GM21528 (cell line): ENCODE results near the gene USP53.
A peak's percentile ranks its signal among the peaks of the same experiment; 100 is the strongest.
"Not testable (repeated sequence)": the region's sequence is repeated elsewhere in the genome, so short reads cannot be mapped to it uniquely, and the experiment has no call there.

Source experiments
- ATAC-seq: cut with Tn5 transposase; IDR thresholded peaks from one replicate; pipeline ENCODE4 v1.9.1; 2021; ENCODE audit warnings: mild to moderate bottlenecking, moderate library complexity; ENCODE audit not compliant: unreplicated experiment, low FRiP score

Gene USP53

DNA sequence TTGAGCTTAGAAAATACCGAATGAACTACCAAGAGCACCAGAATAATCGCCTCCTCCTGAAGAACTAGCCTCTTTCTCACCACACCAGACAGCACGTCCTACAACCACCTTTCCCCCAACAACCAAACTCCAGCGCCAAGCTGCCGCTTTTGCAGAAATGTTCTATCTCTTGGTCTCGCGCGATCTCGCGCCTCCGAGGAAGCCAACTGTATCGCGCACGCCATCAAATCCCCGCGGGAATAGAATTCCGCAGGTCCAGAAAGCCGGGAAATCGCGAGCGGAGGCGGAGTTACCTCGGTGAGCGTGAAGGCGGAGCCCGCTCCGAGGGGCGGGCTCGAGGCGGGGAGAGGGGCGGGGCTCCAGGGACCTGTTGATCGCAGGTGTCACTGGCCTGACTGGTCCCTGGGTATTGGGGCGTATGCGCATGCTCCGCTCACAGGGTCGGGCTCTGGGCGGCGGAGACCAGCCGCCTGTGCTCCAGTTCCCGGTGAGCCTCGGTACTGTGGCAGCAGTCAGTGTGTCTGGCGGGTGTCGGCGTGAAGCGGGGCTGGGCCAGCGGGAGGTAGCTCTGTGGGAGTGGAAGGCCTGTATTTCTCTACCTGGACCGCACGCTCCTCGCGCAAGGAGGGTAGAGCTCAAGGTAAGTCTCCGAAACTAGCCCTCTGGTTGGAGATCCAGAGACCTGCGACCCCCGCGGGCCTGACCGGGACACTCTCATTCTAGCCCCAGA, at the start of gene USP53:
Gene USP53 (plus strand): TSS at position 480 of the 730 bp plus-strand sequence. CDS start 27,047 bp downstream, outside the sequence.
- peak; percentile 95 for ATAC-seq

DNA sequence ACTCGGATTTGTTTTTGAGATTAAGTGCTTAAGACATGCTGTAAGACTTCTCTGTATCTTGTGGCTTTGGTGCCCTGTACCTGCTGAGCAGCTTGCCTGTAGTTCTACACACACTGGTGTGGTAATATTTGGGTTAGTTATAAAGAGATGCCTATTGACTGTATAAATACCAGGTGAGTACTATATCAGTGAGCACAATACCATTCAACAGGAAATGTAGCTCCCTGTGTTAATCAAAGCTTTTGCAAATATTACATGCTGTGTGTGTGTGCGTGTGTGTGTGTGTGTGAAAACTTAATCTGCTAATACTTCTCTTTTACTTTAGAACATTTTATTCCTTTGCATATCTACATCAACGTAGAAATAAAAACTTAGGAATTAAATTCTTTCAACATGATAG, 46.7 kb upstream of the USP53 start:
- ATAC-seq: no peak

DNA sequence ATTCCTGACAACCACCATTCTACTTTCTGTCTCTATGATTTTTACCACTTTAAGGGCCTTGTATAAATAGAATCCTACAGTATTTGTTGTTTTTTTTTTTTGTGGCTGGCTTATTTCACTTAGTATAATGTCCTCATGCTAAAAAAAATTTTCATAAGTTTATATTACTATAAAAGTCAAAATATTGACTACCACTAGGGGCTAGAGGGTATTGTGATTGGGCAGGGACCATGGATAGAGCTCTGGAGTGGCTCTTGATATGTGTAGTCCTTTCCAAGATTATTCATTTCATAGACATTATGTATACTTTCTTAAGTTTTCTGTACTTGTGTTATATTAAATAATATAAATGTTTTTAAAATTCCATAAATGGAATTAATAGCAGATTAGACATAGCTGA, 42.3 kb upstream of the USP53 start:
- no peak for ATAC-seq

DNA sequence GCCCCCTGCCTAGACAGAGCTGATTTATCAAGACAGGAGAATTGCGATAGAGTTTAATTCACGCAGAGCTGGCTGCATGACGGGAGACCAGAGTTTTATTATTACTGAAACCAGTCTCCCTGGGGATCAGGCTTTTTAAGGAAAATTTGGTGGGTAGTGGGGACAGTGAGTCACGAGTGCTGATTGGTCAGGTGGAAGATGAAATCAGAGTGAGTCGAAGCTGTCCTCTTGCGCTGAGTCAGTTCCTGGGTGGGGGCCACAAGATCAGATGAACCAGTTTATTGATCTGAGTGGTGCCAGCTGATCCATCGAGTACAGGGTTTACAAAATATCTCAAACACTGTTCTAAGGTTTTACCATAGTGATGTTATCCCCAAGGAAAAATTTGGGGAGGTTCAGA, 40.3 kb upstream of the USP53 start:
- ATAC-seq: no peak

DNA sequence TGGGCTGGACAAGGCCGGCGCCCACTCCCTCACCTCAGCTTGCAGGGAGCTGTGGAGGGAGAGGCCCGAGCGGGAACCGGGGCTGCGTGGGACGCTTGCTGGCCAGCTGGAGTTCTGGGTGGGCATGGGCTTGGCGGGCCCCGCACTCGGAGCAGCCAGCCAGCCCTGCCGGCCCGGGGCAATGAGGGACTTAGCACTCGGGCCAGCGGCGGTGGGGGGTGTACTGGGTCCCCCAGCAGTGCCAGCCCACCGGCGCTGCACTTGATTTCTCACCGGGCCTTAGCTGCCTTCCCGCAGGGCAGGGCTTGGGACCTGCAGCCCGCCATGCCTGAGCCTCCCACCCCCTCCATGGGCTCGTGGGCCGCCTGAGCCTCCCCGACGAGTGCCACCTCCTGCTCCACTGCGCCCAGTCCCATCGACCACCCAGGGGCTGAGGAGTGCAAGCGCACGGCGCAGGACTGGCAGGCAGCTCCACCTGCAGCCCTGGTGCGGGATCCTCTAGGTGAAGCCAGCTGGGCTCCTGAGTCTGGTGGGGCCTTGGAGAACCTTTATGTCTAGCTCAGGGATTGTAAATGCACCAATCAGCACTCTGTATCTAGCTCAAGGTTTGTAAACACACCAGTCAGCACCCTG, 38.7 kb upstream of the USP53 start:
- ATAC-seq: not testable (repeated sequence)

DNA sequence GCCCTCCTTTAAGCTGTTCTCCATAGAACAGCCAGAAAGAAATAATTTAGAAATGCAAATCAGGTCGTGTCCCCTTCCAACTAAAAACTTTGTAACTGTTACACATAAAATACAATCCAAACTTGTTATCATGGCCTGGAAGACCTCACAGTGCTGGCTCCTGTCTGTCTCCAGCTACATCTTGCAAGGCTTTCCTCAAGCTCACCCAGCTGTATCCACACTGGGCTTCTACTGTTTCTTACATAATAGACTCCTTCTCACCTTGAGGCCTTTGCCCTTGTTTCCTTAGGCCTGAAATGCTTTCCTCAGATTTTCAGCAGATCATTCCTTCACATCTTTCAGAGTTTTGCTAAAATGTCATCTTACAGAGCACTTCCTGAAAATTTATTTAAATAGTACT, 33.5 kb upstream of the USP53 start:
- ATAC-seq: no peak

DNA sequence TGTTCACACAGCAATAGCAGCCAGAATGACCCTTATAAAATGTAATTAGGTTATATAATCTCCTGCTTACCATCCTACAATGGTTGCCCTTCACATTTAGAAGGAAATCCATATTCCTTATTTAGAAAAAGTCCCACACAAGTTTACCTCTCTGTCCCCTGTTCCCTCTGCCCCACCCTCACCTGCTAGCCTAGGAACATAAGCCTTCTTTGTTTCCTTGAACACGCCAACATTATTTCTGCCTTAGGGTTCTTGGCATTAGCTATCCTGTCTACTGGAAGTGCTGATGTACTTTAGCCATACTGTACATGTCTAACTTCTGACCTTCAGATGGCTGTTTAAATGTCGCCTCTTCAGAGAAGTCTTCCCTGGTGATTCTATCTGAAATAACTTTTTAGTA, 28.4 kb upstream of the USP53 start:
- no peak for ATAC-seq

DNA sequence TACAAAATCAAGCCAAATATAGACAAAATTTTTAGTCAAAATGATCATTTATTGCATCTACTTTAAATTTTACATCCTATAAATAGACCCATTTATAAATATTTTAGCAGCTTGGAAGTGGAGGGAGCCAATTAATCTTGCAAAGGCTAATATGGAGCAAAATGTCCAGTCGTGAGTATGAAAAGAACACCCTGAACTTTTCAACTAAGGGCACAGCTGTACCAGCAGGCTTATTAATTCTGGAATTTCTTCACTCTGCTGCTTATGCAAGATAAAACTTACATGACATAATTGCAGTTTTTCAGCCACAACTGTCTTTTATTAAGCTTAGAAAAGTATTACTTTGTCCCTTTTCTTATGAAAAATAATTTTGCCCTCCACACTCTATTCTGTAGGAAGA, 22.9 kb upstream of the USP53 start:
- ATAC-seq: no peak

DNA sequence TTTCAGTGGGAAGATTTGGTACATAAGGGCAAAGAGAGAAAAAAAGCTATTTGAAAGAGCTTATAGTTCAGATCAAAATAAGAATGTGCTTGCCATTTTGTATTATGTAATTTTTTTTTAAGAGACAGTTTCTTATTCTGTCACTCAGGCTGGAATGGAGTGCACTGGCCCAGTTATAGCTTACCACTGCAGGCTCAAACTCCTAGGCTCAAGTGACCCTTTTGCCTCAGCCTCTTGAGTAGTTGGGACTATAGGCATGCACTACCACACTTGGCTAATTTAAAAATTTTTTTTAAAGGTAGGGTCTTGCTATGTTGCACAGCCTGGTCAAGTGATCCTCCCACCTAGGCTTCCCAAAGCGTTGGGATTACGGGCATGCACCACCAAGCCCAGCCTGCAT, 22.2 kb upstream of the USP53 start:
- no peak for ATAC-seq

DNA sequence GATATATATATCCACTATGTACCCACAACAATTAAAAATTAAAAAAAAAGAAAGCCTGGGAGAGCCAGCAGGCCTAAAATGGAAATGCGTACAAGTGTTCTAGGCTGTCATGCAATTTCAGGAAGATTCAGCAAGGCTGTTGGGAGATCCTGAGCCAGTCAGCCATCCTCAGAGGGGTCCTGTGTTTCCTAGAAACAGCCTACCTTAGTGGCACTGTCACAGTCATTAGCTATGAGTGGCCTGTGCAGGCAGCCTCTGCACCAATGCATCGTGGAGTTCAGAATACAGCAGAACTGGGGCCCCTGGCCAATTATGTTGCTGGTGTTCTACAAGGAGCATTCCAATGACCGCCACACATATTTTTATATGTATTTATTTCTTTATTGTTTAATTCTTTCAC, 21.0 kb upstream of the USP53 start:
- ATAC-seq: no peak

DNA sequence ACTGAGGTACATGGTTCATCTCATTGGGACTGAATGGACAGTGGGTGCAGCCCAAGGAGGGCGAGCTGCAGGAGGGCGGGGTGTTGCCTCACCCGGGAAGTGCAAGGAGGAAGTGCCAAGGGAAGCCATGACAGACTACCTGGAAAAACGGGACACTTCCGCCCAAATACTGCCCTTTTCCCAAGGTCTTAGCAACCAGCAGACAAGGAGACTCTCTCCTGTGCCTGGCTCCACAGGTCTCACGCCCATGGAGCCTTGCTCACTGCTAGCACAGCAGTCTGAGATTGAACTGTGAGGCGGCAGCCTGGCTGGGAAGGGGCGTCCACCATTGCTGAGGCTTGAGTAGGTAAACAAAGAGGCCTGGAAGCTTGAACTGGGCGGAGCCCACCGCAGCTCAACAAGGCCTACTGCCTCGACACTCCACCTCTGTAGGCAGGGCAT, 14.7 kb upstream of the USP53 start:
- ATAC-seq: no peak

DNA sequence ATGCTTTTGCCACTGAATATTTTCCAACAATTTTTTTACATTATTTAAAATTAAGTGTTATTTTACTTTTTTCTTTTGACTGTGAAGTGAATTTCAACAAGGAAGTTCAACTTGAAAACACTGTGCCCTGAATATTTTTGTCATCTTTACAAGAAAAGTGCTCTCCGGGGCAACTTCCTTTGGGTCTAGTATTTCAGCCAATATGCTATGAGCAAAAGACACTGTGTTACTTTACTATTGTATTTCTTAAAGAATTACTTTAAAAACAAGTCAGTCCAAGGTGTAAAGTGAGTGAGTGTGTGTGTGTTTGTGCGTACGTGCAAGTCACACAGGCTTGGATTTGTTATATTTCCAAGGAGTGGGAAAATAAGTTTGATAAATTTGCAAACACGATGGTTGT, 7.6 kb upstream of the USP53 start:
- ATAC-seq: no peak

DNA sequence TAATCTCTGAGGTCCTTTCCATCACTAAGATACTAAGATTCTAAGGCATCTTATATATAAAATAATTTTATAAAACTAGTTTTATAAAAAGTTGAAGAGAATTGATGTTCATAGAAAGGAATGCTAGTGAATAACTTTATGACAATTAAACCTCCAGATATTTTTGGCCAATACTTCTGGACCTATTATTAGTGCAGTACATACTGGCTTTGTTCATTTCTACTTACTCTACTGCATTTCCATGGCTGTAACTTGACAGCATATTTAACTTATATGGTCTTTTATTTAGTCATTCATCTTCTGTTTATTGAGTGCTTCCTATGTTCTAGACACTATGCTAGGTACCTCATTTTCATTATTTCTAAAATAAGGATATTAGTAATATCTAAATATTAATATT, 6.8 kb upstream of the USP53 start:
- ATAC-seq: no peak

DNA sequence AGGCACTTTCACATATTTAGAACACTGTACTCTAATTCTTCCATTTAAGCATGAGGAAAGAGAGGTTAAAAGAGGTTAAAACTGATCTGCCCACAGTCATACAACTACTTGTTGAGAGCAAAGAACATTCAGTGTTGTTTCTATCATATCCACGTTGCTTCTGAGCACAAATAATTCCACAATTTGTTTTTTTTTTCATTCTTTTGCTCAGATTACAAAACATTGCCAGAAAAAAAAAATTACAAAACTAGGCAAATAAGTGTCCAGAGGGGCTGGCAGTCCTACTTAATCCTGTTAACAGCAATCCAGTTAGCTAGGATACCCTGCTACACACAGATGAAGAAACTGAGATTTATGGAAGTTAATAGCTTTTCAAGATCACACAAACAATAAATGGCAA, 6.3 kb upstream of the USP53 start:
- no peak for ATAC-seq

DNA sequence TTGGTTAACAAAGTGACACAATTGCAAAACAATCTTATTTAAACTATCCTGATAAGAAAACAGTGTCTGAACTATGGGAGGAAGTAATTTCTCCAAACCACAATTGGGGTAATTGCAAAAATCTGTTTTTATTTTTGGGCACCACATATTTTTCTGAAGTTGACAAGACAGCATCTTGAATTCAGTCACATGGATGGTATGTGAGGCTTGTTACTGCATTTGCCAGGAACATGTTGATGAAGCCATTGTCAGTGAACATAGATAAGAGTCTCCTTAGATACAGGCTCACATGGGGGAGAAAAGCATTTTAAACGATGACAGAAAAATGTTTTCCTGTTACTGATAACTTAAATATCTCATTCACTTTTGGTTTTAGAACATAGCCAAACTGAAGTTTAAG, 5.5 kb upstream of the USP53 start:
- no peak for ATAC-seq

DNA sequence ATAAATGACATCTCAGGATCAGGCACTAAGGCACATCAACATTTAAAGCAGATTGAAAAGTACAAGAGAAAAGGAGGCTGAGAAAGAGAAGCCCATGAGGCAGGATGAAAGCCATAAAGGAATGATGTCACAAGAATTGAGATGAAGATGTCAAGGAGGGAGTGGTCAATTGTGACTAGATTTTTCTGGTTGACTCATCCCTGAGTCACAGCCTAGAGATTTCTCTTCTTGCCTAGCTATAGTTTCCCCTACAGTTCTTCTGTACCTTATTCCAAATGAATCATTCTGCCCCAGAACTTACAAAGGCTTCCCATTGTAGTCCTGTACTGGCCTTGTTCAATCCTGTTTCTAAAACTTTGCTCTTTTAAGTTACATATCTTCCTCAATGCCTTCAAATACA, 3.4 kb upstream of the USP53 start:
- ATAC-seq: no peak

DNA sequence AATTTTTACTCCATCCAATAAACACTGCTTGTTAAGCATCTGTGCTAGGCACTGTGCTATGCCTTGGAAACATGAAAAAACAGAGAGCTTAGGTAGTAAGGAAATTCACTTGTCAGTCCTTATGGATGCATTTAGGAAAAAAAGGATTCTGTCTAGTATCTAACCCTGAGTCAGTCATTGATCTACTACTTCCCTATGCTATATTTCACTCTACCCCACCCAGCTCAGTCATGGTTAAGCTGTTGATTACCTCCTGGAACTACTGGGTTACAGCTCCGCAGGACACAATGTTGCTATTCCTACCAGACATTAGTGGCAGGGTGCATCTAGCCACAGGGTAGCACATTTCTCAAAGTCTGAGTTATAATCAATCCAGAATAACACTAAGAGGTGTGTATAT, 2.9 kb upstream of the USP53 start:
- ATAC-seq: no peak

DNA sequence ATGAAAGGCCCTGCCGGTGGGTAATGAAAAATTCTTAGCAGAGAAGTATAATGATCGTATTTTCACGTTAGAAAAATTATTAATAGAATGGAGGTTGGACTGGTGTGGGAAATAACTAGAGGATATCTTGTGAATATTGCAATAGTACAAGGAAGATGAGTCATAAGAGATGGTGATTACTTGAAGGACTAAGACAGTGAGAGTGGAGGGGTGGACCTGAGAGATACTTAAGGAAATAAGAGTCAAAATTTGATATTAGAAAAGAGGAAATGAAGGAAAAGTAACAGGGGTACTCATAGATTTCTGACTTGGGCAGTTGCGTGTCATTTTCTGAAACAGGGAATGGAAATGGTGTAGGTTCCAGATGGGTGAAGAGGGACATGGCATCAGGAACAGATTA, 1.7 kb upstream of the USP53 start:
- ATAC-seq: no peak

DNA sequence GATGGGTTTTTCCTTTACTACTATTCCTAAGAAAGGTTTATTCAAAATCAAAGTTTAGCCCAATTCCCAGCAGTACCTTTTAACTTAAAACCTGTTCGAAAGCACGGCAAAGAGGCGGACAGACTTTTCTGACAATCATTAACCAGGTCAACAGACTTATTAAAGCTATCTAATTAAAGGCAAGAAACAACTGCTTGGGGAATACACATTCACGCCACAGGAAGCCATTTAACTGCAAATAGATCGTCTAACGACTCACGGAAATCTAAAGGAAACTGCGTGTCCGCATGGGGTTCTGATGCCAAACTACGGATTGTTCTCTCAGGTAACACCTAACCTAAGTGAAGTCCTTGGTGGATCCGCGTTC, 663 bp upstream of the USP53 start:
- ATAC-seq: peak; percentile 20

DNA sequence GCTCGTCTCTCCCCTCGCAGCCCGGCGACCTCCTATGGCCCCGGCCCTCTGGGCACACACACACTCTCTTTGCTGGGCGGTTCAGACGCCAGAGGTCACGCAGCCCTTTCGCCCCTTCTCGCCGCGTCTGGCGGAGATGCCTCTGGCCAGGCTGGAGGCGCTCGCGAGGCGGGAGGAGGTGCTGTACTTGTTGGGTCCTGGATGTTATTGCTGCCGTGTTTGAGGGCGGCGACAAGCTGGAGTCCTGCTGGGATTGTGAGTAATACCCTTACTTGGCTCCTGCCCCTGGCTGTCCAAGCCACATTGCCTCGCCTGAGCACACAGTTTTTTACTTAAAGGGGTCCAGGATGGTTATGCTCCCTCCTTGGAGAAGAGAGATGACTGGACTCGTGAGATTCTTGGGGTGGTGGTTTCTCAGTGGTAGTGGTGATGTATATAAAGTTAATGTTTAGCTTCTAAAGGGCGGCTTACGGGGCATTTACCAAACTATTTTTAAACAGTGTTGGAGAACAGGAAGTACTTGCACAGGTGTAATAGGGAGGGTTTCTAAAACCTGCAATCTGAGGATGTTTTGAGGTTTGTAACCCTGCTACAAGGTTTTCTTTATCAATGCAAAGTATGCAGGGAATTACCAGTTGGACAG, 572 bp downstream of the USP53 start:
- ATAC-seq: peak; percentile 66

DNA sequence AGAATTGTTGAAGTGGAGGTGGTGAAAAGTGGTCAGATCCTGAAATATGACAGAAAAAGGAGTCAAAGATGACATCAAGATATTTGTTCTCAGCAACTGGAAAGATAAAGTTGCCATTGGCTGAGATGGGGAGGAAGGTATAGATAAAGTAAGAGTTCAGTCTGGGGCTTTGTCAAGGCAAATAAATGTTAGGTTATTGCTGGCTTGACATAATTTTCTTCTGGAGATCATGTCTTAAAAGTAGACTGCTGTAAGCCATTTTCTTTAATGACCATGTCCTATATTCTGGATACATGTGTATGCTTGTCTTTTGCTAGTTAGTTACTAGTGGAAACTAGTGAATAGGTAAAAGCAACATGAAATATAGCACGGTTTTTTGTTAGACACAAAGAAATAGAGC, 5.6 kb downstream of the USP53 start:
- ATAC-seq: no peak

DNA sequence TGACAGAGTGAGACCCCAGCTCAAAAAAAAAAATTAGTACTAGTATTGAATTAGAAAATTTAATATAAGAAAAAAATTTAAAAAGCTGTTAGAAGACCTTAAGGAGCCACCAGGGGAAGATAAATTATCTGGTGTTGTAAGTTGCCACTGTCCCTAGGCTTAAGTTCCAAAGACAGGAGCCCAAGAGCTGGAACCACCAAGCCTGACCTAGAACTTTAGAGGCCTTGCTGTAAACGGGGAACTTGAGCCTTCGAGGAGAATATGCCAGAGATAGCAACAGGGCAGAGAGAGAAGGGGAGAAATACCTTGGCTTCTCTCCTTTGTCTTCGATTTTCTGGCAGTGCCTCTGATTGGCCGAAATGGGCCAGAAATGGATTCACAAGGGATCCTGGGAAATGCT, 8.9 kb downstream of the USP53 start:
- ATAC-seq: no peak
